ENCODE data around the gene CTNNBIP1.

CTNNBIP1 gene

GRCh38 chr1:9827558-9828185 lies 82.4 kb downstream of the CTNNBIP1 start:
- no peak for DNase-seq (ENCODE audit: extremely low read depth, low read depth)
- TF ChIP-seq CTCF (IDR thresholded peaks at IDR 0.05; ENCODE audit: low read depth, low read length, missing control alignments) = peak; percentile 38
- no peak overlapping the region for H3K4me3 ChIP-seq (replicated peaks; ENCODE audit: low read depth, low read length)

- DNase-seq (ENCODE audit: extremely low read depth, low read depth) = no peak
- no peak for TF ChIP-seq CTCF (IDR thresholded peaks at IDR 0.05; ENCODE audit: low read depth, low read length, missing control alignments)
These were observed 83.5 kb downstream of the CTNNBIP1 start for GRCh38 chr1:9826616-9827015.

GRCh38 chr1:9826087-9826486 lies 84.0 kb downstream of the CTNNBIP1 start:
- no peak for TF ChIP-seq CTCF (IDR thresholded peaks at IDR 0.05; ENCODE audit: low read depth, low read length, missing control alignments)
- DNase-seq (ENCODE audit: extremely low read depth, low read depth) = no peak
- H3K4me3 ChIP-seq (replicated peaks; ENCODE audit: low read depth, low read length) = no peak overlapping the region

More at GRCh38 chr1:9826616-9827015, 83.5 kb downstream of the CTNNBIP1 start:
- H3K4me3 ChIP-seq (replicated peaks; ENCODE audit: low read depth, low read length) = no peak overlapping the region

GRCh38 chr1:9825093-9826074 lies 84.7 kb downstream of the CTNNBIP1 start:
- DNase-seq (ENCODE audit: extremely low read depth, low read depth) = no peak
- no peak overlapping the region for H3K4me3 ChIP-seq (replicated peaks; ENCODE audit: low read depth, low read length)
- TF ChIP-seq CTCF (IDR thresholded peaks at IDR 0.05; ENCODE audit: low read depth, low read length, missing control alignments) = no peak

GRCh38 chr1:9824702-9825089 lies 85.4 kb downstream of the CTNNBIP1 start:
- TF ChIP-seq CTCF (IDR thresholded peaks at IDR 0.05; ENCODE audit: low read depth, low read length, missing control alignments) = no peak
- no peak for DNase-seq (ENCODE audit: extremely low read depth, low read depth)
- peak overlapping the region; percentile 55 for H3K4me3 ChIP-seq (replicated peaks; ENCODE audit: low read depth, low read length)

GRCh38 chr1:9823943-9824701 lies 85.9 kb downstream of the CTNNBIP1 start, which contains the start of gene CLSTN1:
Gene CLSTN1, minus strand, starts transcription at chr1:9823965. Its CDS starts 232 bp downstream, at chr1:9823733.
- DNase-seq (ENCODE audit: extremely low read depth, low read depth) = no peak
- TF ChIP-seq CTCF (IDR thresholded peaks at IDR 0.05; ENCODE audit: low read depth, low read length, missing control alignments) = no peak
- peak within 1 kb of the TSS; percentile 92 for H3K4me3 ChIP-seq (replicated peaks; ENCODE audit: low read depth, low read length)

Measured in HFF-Myc (cell line).